GM12878 (cell line): Measurements from ENCODE around the gene KLHL36. TPM values are rescaled to one million over a fixed set of nuclear protein-coding genes. Genes with fewer than 3 reads are reported as not detected.

Experiments used
- CBX3 ChIP-seq: fragments of 200-600 bp; sonication (generic); IDR thresholded peaks from 2 replicates; pipeline ENCODE4 v1.6.1; 2016; ENCODE audit warnings: low read depth, borderline replicate concordance
- CBX5 ChIP-seq: sonication (generic); IDR thresholded peaks from 2 replicates; pipeline ENCODE4 v1.6.1; 2016; ENCODE audit warnings: low read depth, moderate library complexity, mild to moderate bottlenecking, inconsistent platforms
- DPF2 ChIP-seq: fragments of 450-650 bp; IDR thresholded peaks from 2 replicates; pipeline ENCODE4 v1.6.1; 2017; ENCODE audit warnings: mild to moderate bottlenecking
- EP300 ChIP-seq, 2 experiments: fragments of 150-350 bp in 1 of 2; IDR thresholded peaks; 2 replicates each; pipeline ENCODE4 v1.6.1; 2011 to 2012; ENCODE audit warnings: low read depth in 2 of 2, low read length in 2 of 2, borderline replicate concordance in 1 of 2, improper control_type of control experiment in 1 of 2, inconsistent platforms in 1 of 2; ENCODE audit not compliant: control insufficient read depth in 1 of 2
- GATAD2B ChIP-seq: fragments of 450-650 bp; conservative IDR thresholded peaks from 2 replicates; pipeline ENCODE4 v1.6.1; 2017; ENCODE audit warnings: low read depth, mild to moderate bottlenecking, moderate library complexity
- HCFC1 ChIP-seq: fragments of 150-350 bp; IDR thresholded peaks from 2 replicates; pipeline ENCODE4 v1.6.1; 2014; ENCODE audit warnings: low read length
- KAT2A ChIP-seq: conservative IDR thresholded peaks from 2 replicates; pipeline ENCODE4 v1.6.1; 2011; ENCODE audit warnings: low read depth, low read length; ENCODE audit not compliant: control insufficient read depth
- LARP7 ChIP-seq: fragments of 450-650 bp; IDR thresholded peaks from 2 replicates; pipeline ENCODE4 v1.6.1; 2017; ENCODE audit warnings: mild to moderate bottlenecking
- NR2F1 ChIP-seq: fragments of 450-650 bp; conservative IDR thresholded peaks from 2 replicates; pipeline ENCODE4 v1.6.1; 2017; ENCODE audit warnings: mild to moderate bottlenecking
- POLR2A ChIP-seq: IDR thresholded peaks from 2 replicates; pipeline ENCODE4 v1.6.1; 2011; ENCODE audit warnings: low read depth, mild to moderate bottlenecking, low read length
- RCOR1 ChIP-seq: conservative IDR thresholded peaks from 2 replicates; pipeline ENCODE4 v1.6.1; 2012; ENCODE audit warnings: low read depth, low read length, improper control_type of control experiment
- SREBF2 ChIP-seq: IDR thresholded peaks from 2 replicates; pipeline ENCODE4 v1.6.1; 2012; ENCODE audit warnings: mild to moderate bottlenecking, low read length
- TAF1 ChIP-seq: IDR thresholded peaks from 2 replicates; pipeline ENCODE4 v1.6.1; 2011; ENCODE audit warnings: mild to moderate bottlenecking, low read depth, low read length, borderline replicate concordance
- TBL1XR1 ChIP-seq: IDR thresholded peaks from 2 replicates; pipeline ENCODE4 v1.6.1; 2012; ENCODE audit warnings: low read depth, low read length, improper control_type of control experiment
- ZNF384 ChIP-seq: IDR thresholded peaks from 2 replicates; pipeline ENCODE4 v1.6.1; 2012; ENCODE audit warnings: low read depth, mild to moderate bottlenecking, low read length, improper control_type of control experiment, borderline replicate concordance
- polyA plus RNA-seq, 11 experiments: library from polyadenylated mRNA; depleted of rRNA in 4 of 11; unstranded in 6 of 11; stranded (reverse) in 5 of 11; fragments of >200 nt; fragmentation: Nextera tagmentation in 4 of 11; fragmentation: Illumina TruSeq in 1 of 11; extraction: Ambion mirVana in 4 of 11; extraction: Trizol in 1 of 11; gene quantifications; 1 replicate in 1 of 11; 2 replicates in 10 of 11; pipeline versions ENCODE4 v1.2.1 to v1.2.3, GENCODE V29; 2011 to 2016; ENCODE audit warnings: inconsistent platforms in 2 of 11, missing spikeins in 2 of 11, low read depth in 1 of 11
- total RNA-seq, 4 experiments: library from RNA; depleted of rRNA in 3 of 4; stranded (reverse); fragments of >200 nt in 3 of 4; fragmentation: Illumina TruSeq in 1 of 4; extraction: Trizol in 1 of 4; gene quantifications; 2 replicates each; pipeline versions ENCODE4 v1.2.1 to v1.2.3, GENCODE V29; 2013 to 2021
- TF ChIP-seq, protein P1 (sequence below): fragments of 150-350 bp; IDR thresholded peaks from 2 replicates; pipeline ENCODE4 v1.6.1; 2016; ENCODE audit warnings: low read depth, low read length
- TF ChIP-seq, protein P2 (sequence below): IDR thresholded peaks from 2 replicates; pipeline ENCODE4 v1.6.1; 2011; ENCODE audit warnings: borderline replicate concordance, low read depth, mild to moderate bottlenecking, moderate library complexity, low read length; ENCODE audit not compliant: insufficient read depth, poor library complexity, severe bottlenecking
- TF ChIP-seq, protein P3 (sequence below): fragments of 450-650 bp; IDR thresholded peaks from 2 replicates; pipeline ENCODE4 v1.6.1; 2016; ENCODE audit warnings: mild to moderate bottlenecking
- TF ChIP-seq, protein P4 (sequence below): fragments of 450-650 bp; IDR thresholded peaks from 2 replicates; pipeline ENCODE4 v1.6.1; 2018; ENCODE audit warnings: borderline replicate concordance, mild to moderate bottlenecking; ENCODE audit not compliant: partially characterized antibody
- TF ChIP-seq, protein P5 (sequence below): fragments of 450-650 bp; IDR thresholded peaks from 2 replicates; pipeline ENCODE4 v1.6.1; 2016; ENCODE audit warnings: mild to moderate bottlenecking

KLHL36 gene
- total and polyA plus RNA-seq, 10 of the 15 experiments (the other 5 are each of a cell fraction or from before 2014, with no cell fraction given): 2.6 to 45.3 (median 16.8) TPM

DNA sequence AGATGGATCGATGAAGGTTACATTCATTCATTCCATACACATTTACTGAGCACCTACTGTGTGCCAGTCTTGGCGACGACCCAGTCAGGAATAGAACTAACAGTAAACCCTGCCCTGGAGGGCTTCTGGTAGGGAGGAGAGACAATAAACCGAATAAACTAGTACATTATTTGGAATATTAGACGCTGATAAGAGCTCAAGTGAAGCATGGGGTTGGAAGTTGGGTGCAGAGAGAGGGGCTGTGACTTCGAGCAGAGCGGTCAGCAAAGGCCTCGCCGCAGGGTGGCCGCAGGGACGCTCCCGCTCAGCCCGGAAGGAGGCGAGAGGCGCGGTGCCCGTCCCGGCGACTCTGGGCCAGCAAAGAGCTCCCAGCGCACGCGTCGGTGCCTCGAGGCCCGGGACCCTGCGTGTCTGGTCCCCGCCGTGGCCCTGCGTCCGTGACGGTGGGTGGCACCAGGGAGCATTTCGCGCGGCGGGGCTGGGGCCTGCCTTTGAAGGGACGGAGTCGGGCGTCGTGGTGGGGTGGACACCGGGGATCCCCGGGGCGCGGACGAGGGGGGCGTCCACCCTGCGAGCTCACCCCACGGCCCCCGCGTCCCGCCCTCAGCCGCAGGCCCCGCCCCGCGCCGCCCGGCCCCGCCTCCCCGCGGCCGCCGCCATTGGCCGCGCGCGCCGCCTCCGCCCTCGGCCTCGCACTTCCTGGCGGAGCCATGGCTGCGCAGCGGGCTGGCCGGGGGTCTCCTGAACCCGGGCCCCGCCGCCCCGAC, at the start of gene KLHL36 (continued):
- no peak for TF ChIP-seq ZNF384
- TF ChIP-seq POLR2A: peak; percentile 68
- peak; percentile 98 for TF ChIP-seq GATAD2B
- TF ChIP-seq, protein P1, sequence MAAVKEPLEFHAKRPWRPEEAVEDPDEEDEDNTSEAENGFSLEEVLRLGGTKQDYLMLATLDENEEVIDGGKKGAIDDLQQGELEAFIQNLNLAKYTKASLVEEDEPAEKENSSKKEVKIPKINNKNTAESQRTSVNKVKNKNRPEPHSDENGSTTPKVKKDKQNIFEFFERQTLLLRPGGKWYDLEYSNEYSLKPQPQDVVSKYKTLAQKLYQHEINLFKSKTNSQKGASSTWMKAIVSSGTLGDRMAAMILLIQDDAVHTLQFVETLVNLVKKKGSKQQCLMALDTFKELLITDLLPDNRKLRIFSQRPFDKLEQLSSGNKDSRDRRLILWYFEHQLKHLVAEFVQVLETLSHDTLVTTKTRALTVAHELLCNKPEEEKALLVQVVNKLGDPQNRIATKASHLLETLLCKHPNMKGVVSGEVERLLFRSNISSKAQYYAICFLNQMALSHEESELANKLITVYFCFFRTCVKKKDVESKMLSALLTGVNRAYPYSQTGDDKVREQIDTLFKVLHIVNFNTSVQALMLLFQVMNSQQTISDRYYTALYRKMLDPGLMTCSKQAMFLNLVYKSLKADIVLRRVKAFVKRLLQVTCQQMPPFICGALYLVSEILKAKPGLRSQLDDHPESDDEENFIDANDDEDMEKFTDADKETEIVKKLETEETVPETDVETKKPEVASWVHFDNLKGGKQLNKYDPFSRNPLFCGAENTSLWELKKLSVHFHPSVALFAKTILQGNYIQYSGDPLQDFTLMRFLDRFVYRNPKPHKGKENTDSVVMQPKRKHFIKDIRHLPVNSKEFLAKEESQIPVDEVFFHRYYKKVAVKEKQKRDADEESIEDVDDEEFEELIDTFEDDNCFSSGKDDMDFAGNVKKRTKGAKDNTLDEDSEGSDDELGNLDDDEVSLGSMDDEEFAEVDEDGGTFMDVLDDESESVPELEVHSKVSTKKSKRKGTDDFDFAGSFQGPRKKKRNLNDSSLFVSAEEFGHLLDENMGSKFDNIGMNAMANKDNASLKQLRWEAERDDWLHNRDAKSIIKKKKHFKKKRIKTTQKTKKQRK: no peak
- TF ChIP-seq, protein P2, sequence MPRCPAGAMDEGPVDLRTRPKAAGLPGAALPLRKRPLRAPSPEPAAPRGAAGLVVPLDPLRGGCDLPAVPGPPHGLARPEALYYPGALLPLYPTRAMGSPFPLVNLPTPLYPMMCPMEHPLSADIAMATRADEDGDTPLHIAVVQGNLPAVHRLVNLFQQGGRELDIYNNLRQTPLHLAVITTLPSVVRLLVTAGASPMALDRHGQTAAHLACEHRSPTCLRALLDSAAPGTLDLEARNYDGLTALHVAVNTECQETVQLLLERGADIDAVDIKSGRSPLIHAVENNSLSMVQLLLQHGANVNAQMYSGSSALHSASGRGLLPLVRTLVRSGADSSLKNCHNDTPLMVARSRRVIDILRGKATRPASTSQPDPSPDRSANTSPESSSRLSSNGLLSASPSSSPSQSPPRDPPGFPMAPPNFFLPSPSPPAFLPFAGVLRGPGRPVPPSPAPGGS: no peak
- TF ChIP-seq NR2F1: peak; percentile 62
- TF ChIP-seq LARP7: 0 out of 2 replicates have a peak, but pooled peaks have one; percentile 69
- TF ChIP-seq, protein P3, sequence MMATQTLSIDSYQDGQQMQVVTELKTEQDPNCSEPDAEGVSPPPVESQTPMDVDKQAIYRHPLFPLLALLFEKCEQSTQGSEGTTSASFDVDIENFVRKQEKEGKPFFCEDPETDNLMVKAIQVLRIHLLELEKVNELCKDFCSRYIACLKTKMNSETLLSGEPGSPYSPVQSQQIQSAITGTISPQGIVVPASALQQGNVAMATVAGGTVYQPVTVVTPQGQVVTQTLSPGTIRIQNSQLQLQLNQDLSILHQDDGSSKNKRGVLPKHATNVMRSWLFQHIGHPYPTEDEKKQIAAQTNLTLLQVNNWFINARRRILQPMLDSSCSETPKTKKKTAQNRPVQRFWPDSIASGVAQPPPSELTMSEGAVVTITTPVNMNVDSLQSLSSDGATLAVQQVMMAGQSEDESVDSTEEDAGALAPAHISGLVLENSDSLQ: no peak
- no peak for TF ChIP-seq HCFC1
- TF ChIP-seq CBX5: no peak
- TF ChIP-seq SREBF2: no peak
- TF ChIP-seq CBX3: no peak
- TF ChIP-seq, protein P4, sequence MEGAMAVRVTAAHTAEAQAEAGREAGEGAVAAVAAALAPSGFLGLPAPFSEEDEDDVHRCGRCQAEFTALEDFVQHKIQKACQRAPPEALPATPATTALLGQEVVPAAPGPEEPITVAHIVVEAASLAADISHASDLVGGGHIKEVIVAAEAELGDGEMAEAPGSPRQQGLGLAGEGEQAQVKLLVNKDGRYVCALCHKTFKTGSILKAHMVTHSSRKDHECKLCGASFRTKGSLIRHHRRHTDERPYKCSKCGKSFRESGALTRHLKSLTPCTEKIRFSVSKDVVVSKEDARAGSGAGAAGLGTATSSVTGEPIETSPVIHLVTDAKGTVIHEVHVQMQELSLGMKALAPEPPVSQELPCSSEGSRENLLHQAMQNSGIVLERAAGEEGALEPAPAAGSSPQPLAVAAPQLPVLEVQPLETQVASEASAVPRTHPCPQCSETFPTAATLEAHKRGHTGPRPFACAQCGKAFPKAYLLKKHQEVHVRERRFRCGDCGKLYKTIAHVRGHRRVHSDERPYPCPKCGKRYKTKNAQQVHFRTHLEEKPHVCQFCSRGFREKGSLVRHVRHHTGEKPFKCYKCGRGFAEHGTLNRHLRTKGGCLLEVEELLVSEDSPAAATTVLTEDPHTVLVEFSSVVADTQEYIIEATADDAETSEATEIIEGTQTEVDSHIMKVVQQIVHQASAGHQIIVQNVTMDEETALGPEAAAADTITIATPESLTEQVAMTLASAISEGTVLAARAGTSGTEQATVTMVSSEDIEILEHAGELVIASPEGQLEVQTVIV: no peak
- TF ChIP-seq TAF1: peak; percentile 50; the same call in 1 of the 2 replicates
- TF ChIP-seq EP300 (IDR thresholded peaks at IDR 0.05; ENCODE audit: borderline replicate concordance in 1 of 2, control insufficient read depth in 1 of 2, low read depth in 2 of 2, low read length in 2 of 2): no peak
- TF ChIP-seq KAT2A: no peak
- TF ChIP-seq TBL1XR1: no peak
- TF ChIP-seq, protein P5, sequence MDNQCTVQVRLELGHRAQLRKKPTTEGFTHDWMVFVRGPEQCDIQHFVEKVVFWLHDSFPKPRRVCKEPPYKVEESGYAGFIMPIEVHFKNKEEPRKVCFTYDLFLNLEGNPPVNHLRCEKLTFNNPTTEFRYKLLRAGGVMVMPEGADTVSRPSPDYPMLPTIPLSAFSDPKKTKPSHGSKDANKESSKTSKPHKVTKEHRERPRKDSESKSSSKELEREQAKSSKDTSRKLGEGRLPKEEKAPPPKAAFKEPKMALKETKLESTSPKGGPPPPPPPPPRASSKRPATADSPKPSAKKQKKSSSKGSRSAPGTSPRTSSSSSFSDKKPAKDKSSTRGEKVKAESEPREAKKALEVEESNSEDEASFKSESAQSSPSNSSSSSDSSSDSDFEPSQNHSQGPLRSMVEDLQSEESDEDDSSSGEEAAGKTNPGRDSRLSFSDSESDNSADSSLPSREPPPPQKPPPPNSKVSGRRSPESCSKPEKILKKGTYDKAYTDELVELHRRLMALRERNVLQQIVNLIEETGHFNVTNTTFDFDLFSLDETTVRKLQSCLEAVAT: 0 out of 2 replicates have a peak, but pooled peaks have one; percentile 52
- TF ChIP-seq RCOR1: no peak
- TF ChIP-seq DPF2: 0 out of 2 replicates have a peak, but pooled peaks have one; percentile 75
